Endothelial cell of umbilical vein (primary cell): ENCODE data around the gene CEP192.

Experiments used
- CTCF ChIP-seq, 2 donors: IDR thresholded peaks; 1 replicate in 1 of 2; 2 replicates in 1 of 2; pipeline ENCODE4 v1.5.1; 2011; ENCODE audit warnings: low read length in 2 of 2, mild to moderate bottlenecking in 2 of 2, moderate library complexity in 2 of 2, control low read depth in 1 of 2, inconsistent platforms in 1 of 2, low read depth in 1 of 2; ENCODE audit not compliant: insufficient read depth in 1 of 2; ENCODE audit errors: extremely low read depth in 1 of 2
- EZH2 ChIP-seq: IDR thresholded peaks from 2 replicates; pipeline ENCODE4 v1.6.1; 2012; ENCODE audit warnings: borderline replicate concordance, low read depth, mild to moderate bottlenecking, moderate library complexity, low read length, inconsistent platforms; ENCODE audit not compliant: severe bottlenecking
- POLR2A ChIP-seq: IDR thresholded peaks from 2 replicates; pipeline ENCODE4 v1.6.1; 2012; ENCODE audit warnings: low read depth, mild to moderate bottlenecking, control low read depth, low read length
- POLR2AphosphoS5 ChIP-seq: IDR thresholded peaks from 2 replicates; pipeline ENCODE4 v1.6.1; 2012; ENCODE audit warnings: low read depth, mild to moderate bottlenecking, control low read depth, low read length, moderate library complexity; ENCODE audit not compliant: insufficient read depth

DNA sequence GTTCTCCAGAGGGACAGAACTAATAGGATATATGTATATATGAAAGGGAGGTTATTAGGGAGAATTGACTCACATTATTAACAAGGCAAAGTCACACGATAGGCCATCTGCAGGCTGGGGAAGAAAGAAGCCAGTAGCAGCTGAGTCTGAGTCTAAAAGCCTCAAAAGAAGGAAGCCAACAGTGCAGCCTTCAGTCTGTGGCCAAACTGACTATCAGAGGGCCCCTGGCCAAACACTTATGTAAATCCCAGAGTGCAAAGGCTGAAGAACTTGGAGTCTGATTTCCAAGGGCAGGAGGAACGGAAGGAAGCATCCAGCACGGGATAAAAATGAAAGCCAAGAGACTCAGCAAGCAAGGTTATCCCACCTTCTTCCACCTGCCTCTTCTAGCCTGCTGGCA is 119.4 kb downstream of the CEP192 start:
- TF ChIP-seq CTCF (IDR thresholded peaks at IDR 0.05; ENCODE audit: extremely low read depth in 1 of 2, insufficient read depth in 1 of 2, low read depth in 1 of 2, low read length in 2 of 2) (no peak), EZH2 (no peak), POLR2A (no peak), POLR2AphosphoS5 (no peak)
